ENCODE measurements around the gene PHPT1. TPM values are rescaled to one million over a fixed set of nuclear protein-coding genes. Genes with fewer than 3 reads are reported as not detected.

PHPT1 gene
- total and polyA plus RNA-seq, 2 of the 13 experiments (the other 11 are each of a cell fraction or from before 2014, with no cell fraction given): 189 to 192 TPM

DNA sequence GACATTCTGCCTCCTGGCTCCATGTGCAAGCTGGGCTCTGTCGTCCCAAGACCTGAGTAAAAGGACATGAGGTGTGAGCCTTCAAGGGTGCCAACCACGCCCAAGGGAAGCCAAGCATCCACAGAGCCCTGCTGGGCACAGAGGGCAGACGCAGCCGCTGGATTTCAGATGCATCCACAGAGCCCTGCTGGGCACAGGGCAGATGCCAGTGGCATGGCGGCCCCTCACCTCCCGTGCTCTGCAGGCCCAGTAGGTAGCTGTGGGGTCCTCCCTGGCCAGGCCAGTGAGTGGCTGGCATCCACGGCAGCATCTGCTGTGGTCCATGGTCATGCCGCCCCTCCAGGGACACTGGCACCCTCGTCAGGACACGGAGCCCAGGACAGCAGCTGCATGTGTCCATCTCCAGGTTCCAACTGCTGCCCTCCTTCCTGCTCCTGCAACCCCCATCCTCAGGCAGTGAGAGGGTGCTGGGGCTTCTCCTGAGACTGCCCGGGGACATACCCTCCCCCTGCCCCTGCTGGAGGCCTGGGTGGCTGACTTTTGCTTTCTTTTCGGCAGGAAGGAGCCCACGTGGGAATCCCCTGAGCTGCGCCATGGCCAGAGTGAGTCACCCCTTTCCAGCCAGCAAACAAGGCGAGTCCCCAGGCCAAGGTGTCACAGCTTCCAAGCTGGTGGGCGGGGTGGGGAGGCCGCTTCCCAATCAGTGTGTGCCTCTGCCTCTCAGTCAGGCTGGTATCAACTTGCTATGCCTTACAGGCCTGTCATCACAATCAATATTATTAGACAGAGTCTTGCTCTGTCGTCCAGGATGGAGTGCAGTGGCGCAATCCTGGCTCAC lies 33.1 kb downstream of the PHPT1 start (continued):
- TF ChIP-seq KLF16 (CRISPR knock-in tag; IDR thresholded peaks at IDR 0.05) (peak in 1 of 2 experiments; percentile 95; a peak in 2 of 4 replicates), PRPF4 (IDR thresholded peaks at IDR 0.05; ENCODE audit: low read depth, low read length, poor library complexity, severe bottlenecking) (no peak), RBAK (CRISPR knock-in tag; IDR thresholded peaks at IDR 0.05) (no peak), ZNF253 (CRISPR knock-in tag; IDR thresholded peaks at IDR 0.05; ENCODE audit: borderline replicate concordance) (no peak), ZSCAN30 (CRISPR knock-in tag; IDR thresholded peaks at IDR 0.05) (no peak), SAFB2 (CRISPR knock-in tag; IDR thresholded peaks at IDR 0.05; ENCODE audit: borderline replicate concordance, low read depth) (no peak), SAP130 (CRISPR knock-in tag; IDR thresholded peaks at IDR 0.05; ENCODE audit: low read depth) (peak; percentile 99), HOXA9 (CRISPR knock-in tag; IDR thresholded peaks at IDR 0.05; ENCODE audit: borderline replicate concordance) (no peak), ZNF788 (CRISPR knock-in tag; IDR thresholded peaks at IDR 0.05; ENCODE audit: borderline replicate concordance) (peak; percentile 7; the same call in 1 of the 2 replicates), KDM1A (CRISPR knock-in tag; IDR thresholded peaks at IDR 0.05) (peak; percentile 74; the same call in 1 of the 2 replicates), ZC3H13 (CRISPR knock-in tag; IDR thresholded peaks at IDR 0.05) (peak; percentile 37; the same call in 1 of the 2 replicates), EZH2 (conservative IDR thresholded peaks at IDR 0.05; ENCODE audit: low read depth, low read length) (no peak), TBX2 (CRISPR knock-in tag; IDR thresholded peaks at IDR 0.05; ENCODE audit: borderline replicate concordance) (peak; percentile 96; the same call in 1 of the 2 replicates), KDM4B (CRISPR knock-in tag; IDR thresholded peaks at IDR 0.05) (0 out of 2 replicates have a peak, but pooled peaks have one; percentile 41), CREM (IDR thresholded peaks at IDR 0.05) (peak; percentile 60; the same call in 1 of the 2 replicates), CREM (CRISPR knock-in tag; IDR thresholded peaks at IDR 0.05) (no peak), NFRKB (IDR thresholded peaks at IDR 0.05) (no peak), ZFP37 (CRISPR knock-in tag; IDR thresholded peaks at IDR 0.05; ENCODE audit: borderline replicate concordance) (no peak; the same call in 1 of the 2 replicates), ZNF30 (CRISPR knock-in tag; IDR thresholded peaks at IDR 0.05) (no peak), ZNF761 (CRISPR knock-in tag; conservative IDR thresholded peaks at IDR 0.05) (peak; percentile 79; the same call in 1 of the 2 replicates), YEATS4 (CRISPR knock-in tag; IDR thresholded peaks at IDR 0.05; ENCODE audit: borderline replicate concordance) (peak; percentile 70; the same call in 1 of the 2 replicates)
- TF ChIP-seq, protein P1, sequence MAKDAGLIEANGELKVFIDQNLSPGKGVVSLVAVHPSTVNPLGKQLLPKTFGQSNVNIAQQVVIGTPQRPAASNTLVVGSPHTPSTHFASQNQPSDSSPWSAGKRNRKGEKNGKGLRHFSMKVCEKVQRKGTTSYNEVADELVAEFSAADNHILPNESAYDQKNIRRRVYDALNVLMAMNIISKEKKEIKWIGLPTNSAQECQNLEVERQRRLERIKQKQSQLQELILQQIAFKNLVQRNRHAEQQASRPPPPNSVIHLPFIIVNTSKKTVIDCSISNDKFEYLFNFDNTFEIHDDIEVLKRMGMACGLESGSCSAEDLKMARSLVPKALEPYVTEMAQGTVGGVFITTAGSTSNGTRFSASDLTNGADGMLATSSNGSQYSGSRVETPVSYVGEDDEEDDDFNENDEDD (CRISPR knock-in tag; IDR thresholded peaks at IDR 0.05; ENCODE audit: borderline replicate concordance): peak; percentile 65; the same call in 1 of the 2 replicates
- TF ChIP-seq, protein P2, sequence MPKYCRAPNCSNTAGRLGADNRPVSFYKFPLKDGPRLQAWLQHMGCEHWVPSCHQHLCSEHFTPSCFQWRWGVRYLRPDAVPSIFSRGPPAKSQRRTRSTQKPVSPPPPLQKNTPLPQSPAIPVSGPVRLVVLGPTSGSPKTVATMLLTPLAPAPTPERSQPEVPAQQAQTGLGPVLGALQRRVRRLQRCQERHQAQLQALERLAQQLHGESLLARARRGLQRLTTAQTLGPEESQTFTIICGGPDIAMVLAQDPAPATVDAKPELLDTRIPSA (CRISPR knock-in tag; IDR thresholded peaks at IDR 0.05; ENCODE audit: borderline replicate concordance): no peak; the same call in 1 of the 2 replicates
- TF ChIP-seq, protein P3, sequence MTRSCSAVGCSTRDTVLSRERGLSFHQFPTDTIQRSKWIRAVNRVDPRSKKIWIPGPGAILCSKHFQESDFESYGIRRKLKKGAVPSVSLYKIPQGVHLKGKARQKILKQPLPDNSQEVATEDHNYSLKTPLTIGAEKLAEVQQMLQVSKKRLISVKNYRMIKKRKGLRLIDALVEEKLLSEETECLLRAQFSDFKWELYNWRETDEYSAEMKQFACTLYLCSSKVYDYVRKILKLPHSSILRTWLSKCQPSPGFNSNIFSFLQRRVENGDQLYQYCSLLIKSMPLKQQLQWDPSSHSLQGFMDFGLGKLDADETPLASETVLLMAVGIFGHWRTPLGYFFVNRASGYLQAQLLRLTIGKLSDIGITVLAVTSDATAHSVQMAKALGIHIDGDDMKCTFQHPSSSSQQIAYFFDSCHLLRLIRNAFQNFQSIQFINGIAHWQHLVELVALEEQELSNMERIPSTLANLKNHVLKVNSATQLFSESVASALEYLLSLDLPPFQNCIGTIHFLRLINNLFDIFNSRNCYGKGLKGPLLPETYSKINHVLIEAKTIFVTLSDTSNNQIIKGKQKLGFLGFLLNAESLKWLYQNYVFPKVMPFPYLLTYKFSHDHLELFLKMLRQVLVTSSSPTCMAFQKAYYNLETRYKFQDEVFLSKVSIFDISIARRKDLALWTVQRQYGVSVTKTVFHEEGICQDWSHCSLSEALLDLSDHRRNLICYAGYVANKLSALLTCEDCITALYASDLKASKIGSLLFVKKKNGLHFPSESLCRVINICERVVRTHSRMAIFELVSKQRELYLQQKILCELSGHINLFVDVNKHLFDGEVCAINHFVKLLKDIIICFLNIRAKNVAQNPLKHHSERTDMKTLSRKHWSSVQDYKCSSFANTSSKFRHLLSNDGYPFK (CRISPR knock-in tag; IDR thresholded peaks at IDR 0.05; ENCODE audit: borderline replicate concordance): peak; percentile 49; the same call in 1 of the 2 replicates
- TF ChIP-seq, protein P4, sequence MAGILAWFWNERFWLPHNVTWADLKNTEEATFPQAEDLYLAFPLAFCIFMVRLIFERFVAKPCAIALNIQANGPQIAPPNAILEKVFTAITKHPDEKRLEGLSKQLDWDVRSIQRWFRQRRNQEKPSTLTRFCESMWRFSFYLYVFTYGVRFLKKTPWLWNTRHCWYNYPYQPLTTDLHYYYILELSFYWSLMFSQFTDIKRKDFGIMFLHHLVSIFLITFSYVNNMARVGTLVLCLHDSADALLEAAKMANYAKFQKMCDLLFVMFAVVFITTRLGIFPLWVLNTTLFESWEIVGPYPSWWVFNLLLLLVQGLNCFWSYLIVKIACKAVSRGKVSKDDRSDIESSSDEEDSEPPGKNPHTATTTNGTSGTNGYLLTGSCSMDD (CRISPR knock-in tag; IDR thresholded peaks at IDR 0.05): no peak

All from HepG2 (cell line).